Cerebellar nuclear complex (tissue), 1 donor: ENCODE data around the gene PHACTR1.

Experiments used
- DNase-seq, 2 experiments: peaks; one replicate each; lab custom pipeline; 2025; lab: John Stamatoyannopoulos, UW

Gene PHACTR1

DNA sequence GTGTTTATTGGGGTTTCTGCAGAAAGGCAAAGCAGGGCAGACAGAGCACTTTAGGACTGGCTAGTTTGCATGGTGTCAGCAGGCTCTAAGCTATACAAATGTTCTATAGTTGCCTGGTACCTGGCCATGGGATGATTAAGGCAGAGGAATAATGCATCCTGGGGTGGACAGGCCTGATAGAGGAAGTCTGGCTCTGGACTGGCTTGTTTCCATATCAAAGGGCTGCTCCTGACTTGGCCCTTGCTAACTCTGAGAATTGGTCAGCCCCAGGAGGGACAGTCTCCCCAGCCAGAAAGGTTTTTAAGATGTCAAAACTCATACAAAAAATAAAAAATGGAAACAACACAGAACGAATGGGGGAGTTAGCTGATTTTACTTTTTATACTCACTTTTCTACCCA, 474.9 kb downstream of the PHACTR1 start:
- no peak for DNase-seq

DNA sequence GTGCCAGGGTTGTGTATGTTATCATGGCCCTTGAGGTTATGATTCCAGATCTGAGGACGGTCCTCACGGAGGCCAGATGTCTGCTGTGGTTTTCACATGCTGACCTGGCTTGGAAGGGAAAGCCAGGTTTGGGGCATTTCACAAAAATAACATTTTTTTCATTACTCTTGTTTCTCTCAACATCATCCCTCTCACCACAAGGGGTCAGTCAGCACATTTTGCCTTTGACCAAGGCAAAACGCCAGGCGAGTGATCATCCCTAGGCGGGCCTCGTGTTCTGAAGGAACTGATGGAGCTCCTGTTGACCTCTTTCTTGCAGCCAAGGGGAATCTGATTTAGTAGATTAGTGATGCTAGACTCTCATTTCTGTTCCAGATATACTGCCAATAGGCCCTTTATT, 478.3 kb downstream of the PHACTR1 start:
- no peak for DNase-seq

DNA sequence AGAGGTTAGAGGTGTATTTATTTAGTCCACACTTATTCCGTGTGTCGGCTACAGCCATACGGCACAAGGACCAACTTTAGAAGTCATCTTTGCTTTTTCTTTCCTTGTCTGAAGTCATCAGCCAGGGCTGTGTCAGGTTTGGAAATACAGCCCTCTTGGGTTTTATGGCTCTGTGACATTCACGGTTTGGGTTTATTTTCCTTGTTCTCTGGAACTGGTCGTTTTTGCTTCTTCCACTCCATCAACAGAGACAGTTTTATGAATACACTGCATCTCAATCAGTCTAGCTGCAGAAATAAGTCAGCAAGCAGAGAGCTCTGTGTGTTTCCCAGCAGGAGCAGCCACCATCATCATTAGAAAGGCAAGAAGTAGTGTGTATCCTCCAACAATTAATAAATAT, 479.2 kb downstream of the PHACTR1 start:
- no peak for DNase-seq

DNA sequence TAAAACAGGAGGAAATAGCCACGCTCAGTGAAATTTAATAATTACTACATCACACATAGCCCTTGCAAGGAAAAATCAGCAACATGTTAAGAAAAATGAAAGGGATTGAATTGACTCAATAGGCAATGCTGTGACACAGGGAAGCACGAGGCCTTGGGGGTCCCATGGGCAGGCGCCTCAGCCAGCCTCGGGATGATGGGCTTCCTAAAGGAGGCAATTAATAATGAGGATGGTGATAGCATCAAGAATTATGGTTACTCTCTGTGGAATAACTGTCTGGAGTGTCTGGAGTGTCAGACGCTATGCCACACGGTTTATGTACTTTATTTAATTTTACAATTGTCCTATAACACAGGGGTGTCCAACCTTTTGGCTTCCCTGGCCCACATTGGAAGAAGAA, 481.6 kb downstream of the PHACTR1 start:
- no peak for DNase-seq

DNA sequence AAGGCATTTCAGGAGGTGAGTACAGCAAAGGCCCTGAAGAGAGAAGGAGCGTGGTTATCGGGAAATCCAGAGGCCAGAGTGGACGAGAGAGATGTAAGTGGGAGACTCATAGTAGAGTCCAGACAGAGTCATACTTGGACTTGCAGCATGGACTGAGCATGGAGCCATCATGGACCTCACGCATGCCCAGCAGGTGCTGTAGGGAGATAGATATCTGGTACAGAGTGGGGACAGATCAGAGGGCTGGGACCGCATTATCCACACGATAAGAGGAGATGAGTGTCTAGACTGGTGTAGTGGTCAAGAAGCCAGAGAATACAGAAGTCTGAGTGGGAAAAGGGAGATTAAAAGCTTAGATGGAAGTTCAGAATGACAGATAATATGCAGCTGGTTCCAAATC, 484.8 kb downstream of the PHACTR1 start:
- DNase-seq, result no peak

DNA sequence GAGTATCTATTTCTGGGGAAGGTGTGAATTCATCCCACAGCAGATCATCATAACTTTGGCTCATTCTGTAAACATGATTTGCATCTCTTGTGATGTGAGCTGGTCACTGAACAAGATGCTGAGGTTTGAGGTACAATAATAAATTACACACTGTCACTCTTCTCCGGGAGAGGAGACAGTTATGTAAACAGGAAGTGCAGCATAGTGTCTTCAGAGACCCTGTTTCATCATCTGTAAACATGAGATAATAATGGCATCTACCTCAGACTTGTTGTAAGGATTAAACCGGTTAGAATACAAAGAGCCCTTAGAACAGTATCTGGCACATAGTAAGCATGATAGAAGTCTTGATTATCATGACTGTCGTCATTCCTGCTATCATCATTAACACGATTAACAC, 486.6 kb downstream of the PHACTR1 start:
- DNase-seq, result no peak

DNA sequence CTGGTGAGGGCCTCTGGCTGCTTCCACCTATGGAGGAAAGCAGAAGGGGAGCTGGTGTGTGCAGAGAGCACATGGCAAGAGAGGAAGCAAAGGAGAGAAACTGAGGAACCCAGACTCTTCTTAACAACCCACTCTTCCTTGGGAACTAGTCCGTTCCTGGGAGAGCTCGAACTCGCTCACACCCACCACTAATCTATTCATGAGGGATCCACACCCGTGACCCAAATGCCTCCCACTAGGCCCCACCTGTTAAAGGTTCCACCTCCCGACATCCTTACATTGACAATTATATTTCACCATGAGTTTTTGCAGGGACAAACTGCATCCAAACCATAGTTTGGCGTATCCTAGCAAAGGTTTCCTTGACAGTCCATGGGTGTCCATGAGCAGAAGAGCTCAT, 488.5 kb downstream of the PHACTR1 start:
- no peak for DNase-seq

DNA sequence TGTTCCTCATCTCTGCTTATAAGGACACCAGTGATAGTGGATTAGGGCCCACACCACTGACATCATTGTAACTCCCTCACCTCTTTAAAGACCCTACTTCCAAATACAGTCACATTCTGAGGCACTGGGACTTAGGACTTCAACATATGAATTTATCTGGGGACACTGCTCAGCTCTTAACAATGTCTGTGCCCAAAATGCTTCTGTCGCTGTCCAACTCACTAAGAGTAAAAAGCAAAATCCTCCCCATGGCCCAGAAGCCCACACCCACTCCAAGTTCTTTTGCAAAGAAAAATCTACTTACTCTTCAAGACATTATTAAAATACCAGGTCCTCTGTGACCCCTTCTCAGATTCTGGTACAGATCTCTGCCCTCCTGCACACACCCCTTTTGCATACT, 495.5 kb downstream of the PHACTR1 start:
- DNase-seq, result no peak

DNA sequence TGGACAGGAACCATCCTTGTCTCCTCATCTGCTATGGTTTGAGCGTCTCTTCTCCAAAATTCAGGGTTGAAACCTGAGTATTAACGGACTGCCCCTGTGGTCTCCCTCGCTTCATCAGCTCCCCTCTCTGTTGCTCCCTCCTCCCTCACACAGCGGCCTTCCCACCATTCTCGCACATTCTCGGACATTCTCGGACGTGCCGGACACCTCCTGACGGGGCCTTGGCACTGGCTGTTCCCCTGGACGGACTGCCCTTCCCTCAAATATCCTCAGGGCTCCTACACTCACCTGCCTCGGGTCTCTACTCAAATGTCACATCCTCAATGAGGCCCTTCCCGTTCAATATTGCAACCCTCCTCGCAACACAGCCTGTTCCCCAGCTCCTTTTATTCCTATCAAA, 496.0 kb downstream of the PHACTR1 start:
- DNase-seq, result no peak

DNA sequence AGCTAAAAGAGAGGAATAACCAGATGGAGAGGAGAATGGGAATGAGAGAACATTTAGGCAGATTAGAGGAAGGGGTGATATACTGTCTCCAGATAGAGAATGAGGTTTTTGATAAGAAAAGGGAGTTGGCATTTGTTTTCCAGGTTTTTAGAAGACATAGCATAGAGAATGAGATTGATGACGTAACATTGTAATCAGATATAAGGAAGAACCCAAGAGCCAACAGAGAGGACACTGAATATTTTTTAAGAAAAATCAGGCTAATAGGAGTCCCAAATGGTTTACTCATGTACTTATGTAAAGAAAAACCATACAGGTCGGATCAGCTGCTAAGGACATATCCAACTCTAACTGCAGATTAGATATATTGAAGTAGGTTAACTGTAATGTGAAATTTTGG, 498.8 kb downstream of the PHACTR1 start:
- no peak for DNase-seq

DNA sequence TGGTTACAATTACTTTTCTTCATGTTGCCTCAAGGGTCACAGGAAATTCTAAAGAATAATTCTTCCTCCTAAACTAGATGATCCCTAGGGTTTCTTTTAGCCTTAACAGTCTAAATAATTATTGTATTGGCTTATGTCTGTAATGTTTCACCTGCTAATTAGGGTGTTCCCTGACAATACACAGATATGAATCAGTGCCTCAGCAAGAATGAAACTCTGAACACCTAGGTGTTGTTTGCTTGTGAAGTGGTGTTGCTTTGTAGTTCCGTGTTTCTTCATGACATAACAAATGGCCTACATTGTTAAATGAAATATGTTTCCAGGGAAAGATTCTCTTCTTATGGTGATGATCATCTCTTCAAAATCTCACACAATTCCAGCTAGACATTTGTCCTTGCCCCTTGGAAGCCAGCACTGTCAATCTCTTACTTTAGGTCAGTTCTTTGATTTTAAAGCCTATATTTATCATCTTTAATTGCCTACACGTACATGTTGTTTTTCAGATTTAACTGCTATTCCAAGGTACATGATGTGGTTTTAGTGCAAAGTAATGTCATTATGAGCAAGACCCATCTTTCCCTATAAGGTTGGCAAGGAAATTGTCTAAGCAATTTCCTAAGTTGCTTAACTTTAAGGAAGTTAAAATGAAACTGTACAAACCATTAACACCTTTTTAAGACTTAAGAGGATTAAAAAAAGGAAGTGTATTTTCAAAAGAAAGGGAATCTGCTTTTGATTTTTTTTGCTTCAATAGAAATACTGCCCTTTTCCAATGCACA, 499.9 kb downstream of the PHACTR1 start:
- no peak for DNase-seq

DNA sequence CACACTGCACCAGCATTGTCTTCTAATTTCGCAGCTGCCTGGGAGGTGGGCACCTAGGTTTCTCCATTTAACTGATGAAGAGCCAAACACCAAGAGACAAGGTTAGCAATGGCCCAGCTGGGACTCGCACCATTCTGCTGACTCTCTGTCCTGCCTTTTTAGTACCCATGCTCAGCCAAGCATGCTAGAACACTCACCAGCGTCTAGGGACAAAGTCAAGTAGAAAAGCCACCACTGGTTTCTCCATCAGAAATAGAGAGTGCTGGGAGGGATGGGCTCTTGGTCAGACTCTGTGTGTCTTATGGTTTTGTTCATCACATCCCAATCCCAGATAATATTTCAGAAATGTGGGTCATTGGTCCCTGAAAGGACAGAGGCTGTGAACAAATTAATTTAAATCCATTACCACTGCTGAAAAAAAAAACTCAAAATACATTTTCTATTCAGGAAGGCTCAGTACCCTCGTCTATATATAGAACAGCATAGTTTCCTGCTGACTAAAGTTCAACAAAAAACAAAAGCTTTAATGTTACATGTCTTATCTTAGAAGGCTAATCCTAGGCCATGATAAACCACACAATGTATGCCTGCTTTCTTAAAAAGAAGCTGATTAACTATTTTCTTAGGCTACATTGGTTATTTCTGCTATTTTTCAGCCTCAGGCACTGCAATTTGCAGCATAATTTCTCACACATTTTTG, 500.8 kb downstream of the PHACTR1 start:
- no peak for DNase-seq

DNA sequence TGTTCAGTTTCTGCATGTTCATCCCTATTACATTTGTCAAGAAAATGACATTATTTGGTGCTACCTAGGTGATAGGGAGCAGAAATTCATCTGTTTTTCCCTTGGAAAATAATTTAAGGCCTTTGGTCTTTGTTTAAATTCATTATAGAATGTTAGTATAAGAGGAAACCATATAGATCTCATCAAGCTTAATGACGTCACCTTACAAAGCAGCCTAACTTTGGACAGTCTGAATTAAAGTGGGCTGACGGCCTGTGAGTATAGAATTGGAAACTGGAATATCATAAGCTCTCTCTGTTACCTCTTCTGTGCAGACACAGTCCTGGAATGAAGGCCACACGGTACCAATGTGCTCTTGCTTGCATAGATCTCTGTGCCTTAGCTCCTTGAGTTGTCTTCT, 503.7 kb downstream of the PHACTR1 start:
- DNase-seq, result no peak

DNA sequence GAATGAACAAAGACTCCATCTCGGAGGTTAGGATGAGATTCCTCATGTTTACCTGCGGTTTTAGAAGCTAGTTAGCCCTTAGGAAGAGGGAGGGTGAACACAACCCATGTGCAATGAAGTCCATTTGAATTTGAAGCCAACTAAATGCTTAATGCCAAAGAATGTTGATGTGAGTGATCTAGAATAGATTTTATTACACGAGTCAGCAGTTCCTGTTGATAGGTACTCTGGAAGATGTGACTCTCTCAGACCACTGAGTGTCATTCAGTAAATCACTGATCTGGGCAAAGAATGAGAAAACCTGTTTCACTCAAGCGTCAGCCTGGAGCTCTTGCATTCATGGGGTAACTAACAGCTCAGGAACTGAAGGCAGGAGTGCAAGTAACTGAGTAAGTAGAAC, 505.5 kb downstream of the PHACTR1 start:
- DNase-seq, result no peak

DNA sequence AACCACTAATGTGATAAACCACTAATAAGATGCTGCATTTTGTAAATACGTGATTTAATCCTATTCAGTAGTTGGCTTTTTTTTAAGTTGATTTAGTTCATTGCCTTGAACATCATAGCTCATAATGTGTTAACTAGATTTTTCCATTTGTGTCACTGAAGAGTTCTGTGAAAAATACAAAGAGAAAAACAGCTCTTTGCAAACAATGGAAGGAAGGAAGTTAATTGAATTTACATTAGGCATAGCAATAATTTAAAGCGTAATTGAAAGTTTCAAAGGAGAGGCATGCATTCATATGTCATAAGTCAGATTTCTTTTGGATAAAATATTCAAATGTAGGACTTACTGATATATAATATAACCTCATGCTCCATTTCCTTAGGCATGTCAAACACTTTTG, 509.5 kb downstream of the PHACTR1 start:
- no peak for DNase-seq

DNA sequence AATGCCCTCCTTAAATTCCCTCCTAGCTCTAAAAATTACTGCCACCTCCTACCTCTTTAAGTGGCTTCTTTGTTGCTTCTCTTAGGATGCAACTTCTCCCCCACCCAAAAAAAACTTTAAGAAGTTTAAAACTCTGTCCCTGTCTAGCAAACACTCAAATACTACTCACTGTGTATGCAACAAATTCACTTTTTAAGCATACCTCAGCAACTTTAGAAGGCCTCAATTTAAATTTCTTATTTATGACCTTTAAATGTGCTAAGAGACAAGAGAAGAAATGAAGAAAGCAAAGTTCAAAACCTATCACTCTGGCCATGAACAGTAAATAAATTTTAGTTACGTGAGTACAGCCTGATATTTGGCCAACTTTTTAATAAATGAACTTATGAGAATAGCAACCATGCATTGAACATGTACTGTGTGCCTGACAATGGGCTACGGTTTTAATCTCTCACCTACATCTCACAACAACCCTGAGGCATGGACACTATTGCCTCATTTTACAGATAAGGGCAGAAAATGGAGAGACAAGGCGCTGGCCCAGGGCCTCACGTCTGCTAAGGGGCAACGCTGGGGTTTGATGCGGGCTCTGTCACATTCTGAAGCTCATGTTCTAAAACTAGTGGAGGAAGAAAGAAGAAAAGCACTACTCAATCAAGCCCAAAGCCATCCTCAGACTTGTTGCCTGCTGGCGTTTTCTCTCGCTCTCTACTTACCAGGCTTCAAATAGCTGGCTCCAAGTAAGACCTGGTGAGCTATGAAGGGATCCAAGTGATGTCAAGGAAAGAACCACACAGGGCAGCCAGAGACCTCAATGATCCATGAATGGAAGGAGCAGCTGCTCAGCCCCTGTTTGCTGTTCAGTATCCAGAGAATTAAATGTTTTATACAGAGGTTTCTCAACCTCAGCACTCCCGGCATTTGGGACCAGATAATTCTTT, 512.0 kb downstream of the PHACTR1 start:
- no peak for DNase-seq

DNA sequence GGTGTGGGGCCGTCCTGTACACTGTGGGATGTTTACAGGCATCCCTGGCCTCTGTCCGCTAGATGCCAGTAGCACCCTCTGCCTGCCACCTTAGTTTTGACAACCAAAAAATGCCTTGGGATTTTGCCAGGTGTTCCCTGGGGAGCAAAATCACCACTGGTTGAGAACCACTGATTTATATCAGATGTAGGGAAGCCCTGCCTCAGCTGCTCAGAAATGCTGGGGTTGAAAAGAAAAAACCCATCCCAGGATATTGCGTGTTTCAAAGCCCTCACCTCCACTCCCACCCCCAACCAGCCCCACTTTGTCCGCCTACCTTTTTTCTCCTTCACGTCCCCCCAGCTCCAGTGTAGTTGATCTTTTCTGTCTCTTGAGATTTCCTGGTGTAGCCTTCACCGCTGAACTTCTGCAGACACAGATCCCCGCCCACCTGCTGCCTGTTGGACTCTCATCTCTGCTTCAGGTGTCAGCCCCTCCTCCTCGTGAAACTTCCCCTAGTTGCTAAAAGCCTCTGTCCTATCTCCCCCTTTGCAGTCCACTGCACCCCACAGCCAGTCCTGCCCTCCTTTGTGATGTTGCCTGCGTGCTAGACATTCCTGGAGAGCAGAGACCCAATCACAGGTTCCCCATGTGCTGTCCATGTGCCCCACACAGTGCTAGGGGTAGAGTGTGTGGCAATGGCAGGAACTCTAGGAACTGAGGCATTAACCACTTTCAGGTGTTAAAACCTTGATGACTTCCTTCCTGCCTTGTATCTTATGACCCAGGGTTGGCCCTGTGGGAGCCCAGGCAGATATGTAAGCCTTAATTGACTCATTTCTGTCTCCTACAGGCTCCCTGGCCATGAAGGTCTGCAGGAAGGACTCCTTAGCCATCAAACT, 512.9 kb downstream of the PHACTR1 start:
- DNase-seq, result no peak

DNA sequence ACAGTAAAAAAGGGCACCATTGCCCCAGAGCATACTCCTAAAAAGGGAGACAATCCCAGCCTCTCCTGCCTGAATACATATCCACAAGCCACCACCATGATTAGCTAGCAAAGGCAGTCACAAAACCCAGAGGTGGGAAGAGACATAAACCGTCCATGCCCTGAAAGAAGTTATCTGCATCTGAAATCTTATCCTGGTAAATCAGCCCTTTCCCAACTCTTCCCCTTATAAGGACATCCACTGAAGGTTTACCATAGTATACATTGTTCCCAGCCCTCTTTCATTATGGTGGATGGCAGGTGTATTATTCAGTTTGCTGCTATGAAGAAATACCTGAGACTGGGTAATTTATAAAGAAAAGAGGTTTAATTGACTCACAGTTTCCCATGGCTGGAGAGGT, 516.5 kb downstream of the PHACTR1 start:
- DNase-seq, result no peak

DNA sequence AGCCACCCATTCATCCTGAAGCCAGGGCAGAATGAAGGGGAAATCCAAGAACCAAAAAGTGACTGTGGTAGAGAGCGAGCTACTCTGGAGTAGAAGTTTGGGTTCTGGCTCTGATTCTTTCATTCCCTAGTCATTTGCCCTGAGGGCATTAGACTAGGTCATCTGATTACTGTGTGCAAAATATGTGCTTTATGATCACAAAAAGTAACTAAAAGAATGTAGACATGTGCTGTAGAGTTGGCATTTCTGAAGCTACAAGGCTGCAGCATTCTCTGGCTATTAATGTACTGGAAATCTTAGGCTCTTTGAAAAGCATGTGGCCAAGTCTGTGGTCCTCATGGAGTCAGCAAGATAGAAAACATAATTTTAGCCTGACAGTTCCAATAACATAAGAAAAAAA, 517.6 kb downstream of the PHACTR1 start:
- no peak for DNase-seq

DNA sequence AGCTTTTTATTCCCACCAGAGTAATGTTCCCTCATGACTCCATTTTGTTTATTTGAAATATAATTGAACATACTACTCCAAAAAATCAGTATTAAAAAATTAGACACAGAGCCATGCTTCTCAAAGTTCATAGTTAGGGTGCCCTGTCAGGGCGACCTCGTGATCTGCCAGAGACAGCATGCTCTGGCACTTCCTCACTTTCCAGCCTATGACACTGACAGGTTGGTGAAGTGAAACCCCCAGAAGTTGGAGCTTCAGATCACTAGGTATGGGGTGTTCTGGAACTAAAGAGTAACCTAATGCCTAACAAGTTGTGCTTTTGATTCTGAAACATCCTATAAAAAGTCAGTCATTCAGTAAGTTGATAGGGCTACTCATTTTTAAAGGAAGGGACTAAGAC, 518.8 kb downstream of the PHACTR1 start:
- no peak for DNase-seq

DNA sequence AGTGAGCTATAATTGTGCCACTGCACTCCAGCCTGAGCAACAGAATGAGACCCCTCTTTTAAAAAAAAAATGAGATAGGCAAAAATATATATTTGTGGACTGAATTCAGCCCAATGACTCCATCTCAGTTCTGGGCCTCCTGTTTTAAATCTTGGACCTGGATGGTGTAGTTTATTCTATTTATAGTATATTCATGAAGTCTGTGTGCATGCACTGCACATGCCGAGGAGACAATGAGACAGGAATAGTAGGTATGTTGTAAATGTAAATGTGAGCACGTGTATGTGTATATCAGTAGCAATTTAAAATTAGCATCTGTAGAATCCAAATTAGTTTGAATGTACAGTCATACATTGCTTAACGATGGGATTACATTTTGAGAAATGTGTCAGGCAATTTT, 520.8 kb downstream of the PHACTR1 start:
- DNase-seq, result no peak

DNA sequence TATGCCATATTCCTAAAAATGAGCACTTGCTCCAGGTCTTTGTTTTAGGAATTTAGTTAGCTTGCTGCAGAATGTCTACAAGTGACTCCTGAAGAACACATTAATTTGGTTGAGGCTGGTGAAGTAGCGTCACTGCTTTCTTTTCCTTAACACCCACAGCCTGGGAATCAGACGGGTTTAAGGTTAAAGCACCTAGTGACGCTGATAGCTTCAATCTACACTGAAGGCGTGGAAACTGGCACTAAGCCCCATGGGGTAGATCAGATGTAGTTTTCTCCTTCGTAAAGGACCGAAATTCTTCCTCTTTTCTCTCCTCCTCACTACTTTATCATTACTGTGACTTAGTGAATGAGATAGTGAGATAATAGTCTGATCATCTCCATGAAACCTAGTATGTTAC, 521.5 kb downstream of the PHACTR1 start:
- no peak for DNase-seq
